HG03025 (cell line): Measurements from ENCODE around the gene NUMA1.

Experiments used
- ATAC-seq: cut with Tn5 transposase; IDR thresholded peaks from one replicate; pipeline ENCODE4 v1.9.1; 2021; ENCODE audit warnings: mild to moderate bottlenecking, moderate library complexity; ENCODE audit not compliant: unreplicated experiment, low FRiP score

The NUMA1 gene

DNA sequence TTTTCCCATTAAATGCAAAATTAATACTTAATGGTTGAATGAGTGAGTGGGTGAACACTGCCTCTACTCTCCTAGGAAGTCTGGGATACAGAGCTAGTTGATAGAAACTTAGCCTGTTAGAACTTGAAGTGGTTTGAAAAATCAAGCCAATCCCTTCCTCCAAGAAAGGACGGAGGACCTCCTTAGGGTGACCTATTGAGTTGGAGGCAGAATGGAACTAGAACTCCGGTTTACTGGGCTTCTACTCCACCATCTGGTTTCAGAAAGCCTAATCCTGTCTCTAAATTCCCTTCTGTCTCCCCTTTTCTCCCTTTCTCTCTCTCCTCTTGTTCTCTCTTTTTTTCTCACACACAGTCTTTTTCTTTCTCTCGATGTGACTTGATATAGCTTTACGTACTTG lies 101.2 kb downstream of the NUMA1 start:
- ATAC-seq = no peak

DNA sequence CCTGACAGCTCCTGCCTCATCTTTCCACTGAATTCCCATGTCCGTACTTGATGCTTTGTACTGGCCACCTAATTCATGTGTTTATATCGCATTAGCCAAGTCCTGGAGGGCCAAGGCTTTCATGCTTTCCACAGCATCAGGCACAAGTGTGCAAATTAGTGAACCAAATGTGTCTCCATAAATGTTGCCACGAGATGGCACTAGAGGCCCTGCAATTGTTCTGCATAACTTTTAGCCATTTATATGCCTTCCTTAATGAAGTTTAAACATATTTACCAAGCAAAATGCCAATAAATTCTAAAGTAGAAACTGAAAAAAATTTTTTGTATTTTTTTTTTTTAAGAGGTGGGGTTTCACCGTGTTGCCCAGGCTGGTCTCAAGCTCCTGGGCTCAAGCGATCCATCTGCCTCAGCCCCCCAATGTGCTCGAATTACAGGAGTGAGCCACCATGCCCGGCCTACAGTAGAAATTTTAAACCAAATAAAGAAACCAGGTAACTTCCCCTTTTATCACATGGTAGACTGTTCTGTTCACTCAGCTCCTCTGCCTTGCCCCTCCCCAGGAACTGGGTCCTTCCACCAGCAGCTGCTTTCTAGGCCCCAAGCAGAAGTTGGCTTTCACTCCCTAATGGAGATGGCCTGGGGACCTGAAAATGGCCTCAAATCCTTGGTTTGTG lies 102.5 kb downstream of the NUMA1 start:
- ATAC-seq = no peak

DNA sequence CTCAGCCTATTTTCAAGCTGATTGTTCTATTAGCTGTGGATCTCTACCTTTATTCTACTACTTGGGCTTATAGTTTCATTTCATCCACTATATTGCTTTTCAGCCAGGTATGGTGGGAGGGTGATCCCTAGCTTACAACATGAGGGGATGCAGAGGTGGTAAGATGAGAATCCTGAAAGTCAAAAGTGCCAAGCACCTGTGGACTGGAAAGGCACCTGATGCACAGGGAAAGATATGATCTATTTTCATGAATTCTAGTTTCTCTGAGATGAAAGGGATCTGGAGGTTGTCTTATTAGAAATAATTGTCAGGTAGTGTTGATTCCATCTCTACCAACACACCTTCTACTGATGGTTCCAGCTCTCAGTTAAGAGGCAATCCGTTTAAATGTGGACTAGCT lies 103.3 kb downstream of the NUMA1 start:
- ATAC-seq = no peak

DNA sequence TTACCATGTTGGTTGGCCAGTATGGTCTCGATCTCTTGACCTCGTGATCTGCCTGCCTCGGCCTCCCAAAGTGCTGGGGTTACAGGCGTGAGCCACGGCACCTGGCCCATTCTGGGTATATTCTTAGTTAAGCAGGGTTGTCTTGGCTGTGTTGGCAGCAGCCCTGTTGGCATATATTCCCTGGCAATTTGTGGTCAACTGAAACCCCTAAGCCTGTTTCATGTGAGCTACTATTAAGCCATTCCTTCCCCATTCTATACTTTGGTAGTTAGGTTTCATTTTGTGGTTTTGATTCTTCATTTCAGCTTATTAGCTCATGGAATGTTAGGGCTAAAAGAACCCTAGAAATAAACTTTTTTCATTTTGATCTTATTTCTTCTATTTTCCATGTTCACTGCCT lies 103.8 kb downstream of the NUMA1 start:
- ATAC-seq = no peak

DNA sequence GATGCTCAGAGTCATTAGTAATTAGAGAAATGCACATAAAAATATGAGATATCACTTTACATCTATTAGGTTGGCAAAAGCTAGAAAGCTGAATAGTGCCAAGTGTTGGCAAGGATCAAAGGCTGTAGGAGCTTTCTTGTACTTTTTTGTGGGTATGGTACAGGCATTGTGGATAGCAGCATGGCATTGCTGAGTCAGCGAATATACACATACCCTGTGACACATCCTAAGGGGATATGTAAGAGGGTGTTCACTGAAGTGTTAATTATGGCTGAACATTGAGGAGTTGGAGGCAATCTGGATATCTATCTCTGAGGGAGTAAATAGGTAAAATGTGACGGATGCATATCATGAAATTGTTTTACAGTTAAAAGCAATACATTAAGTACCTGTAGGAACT lies 108.7 kb downstream of the NUMA1 start:
- ATAC-seq = no peak

DNA sequence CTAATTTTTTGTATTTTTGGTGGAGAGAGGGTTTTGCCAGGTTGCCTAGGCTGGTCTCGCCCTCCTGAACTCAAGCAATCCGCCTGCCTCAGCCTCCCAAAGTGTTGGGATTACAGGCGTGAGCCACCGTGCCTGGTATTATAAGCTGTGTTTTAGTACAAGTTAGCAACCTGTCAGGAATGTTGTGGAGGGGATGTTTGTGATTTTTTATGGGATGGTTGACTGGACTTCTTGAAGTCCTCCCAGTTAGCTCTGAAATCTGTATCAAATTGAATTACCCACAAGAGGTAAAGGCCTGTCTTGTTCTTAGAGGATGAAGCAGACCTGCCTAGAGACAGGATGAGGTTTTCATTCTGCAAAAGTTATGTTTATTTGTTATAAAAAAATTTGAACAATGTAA lies 115.7 kb downstream of the NUMA1 start:
- ATAC-seq = no peak

DNA sequence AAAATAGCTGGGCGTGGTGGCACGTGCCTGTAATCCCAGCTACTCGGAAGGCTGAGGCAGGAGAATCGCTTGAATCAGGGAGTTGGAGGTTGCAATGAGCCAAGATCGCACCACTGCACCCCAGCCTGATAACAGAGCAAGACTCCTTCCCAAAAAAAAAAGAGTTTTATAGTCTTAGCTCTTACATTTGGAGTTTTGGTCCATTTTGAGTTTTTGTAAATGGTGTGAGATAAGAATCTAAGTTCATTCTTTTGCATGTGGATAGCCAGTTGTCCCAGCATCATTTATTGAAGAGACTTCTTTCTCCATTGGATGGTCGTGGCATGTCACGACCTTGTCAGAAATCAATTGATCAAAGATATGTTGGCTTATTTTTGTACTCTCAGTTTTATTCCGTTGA lies 116.9 kb downstream of the NUMA1 start:
- ATAC-seq = no peak

DNA sequence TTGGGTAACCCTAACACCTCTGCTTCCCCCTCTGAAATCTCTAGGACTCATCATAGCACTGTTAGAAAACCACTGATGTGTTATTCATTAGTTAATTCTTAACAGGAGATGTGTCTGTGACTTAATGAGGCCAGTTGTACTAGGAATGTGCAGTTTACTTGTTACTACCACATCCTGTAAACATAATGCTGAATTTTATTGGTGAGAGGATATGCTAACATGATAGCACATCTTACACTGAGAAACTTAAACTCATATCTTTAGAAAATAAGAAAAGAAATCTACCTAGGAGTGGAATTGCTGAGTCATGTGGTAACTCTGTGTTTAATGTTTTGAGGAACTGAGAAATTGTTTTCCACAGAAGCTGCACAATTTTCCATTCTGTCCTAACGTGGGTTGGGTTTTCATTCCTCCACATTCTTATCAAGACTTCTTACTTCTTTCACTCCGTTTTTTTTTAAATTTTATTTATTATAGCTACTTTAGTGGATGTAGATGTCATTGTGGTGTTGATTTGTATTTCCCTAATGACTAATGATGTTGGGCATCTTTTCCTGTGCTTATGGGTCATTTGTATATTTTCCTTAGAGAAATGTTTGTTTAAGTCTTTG lies 117.8 kb downstream of the NUMA1 start:
- ATAC-seq = no peak

DNA sequence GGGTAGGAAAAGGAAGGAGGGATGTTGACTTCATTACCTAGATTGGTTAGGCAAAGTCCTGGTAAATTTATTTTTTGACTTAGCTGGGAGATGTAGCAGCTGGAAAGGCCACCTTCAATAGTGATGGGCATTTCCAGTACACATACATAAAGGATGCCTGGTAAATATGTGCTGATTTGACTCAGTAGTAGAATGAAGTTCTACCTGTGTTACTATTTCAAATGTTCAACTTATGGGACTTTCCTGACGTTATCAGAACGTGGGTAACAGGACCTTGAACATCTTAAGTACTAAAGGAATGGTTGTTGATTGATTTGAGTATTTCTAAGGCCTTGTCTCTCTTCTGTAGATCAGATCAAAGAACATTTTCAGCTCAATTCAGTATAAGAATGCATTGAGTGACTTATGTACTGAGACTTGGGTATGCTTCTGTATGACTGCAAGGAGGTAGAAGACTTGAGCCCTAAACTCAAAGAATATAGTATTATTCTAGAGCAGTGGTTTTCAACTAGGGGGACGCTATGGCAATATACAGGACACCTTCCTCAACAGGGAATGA lies 124.4 kb downstream of the NUMA1 start:
- ATAC-seq = no peak
